Activated CD4-positive, CD25-positive, alpha-beta regulatory T cell treated with anti-CD3 and anti-CD28 coated beads, Interleukin-2, amount 50 U/mL, for 24 hours (primary cell): ENCODE results near the gene TMEM87B.
"Not testable (repeated sequence)": the region's sequence is repeated elsewhere in the genome, so short reads cannot be mapped to it uniquely, and the experiment has no call there.

Experiments used
- ATAC-seq, 2 donors: fragments of 150-1000 bp; cut with Tn5 transposase; one replicate each; pipeline ENCODE4 v1.10.0; 2021; ENCODE audit warnings: mild to moderate bottlenecking in 1 of 2, moderate library complexity in 1 of 2

TMEM87B gene

GRCh38 chr2:112137516-112138158, 82.6 kb downstream of the TMEM87B start:
- ATAC-seq: peak; percentile 67 to 74

- ATAC-seq: peak; percentile 23 to 33
These were observed 83.3 kb downstream of the TMEM87B start, which contains the start of gene FBLN7 for GRCh38 chr2:112138159-112139032. TSS of gene FBLN7 (plus strand) at chr2:112138385. CDS start at chr2:112138656, 271 bp downstream.

- ATAC-seq: not testable (repeated sequence)
These were observed 84.1 kb downstream of the TMEM87B start for GRCh38 chr2:112139033-112139614.

GRCh38 chr2:112139661-112140204, 84.7 kb downstream of the TMEM87B start:
- ATAC-seq: not testable (repeated sequence)

GRCh38 chr2:112140205-112140802, 85.2 kb downstream of the TMEM87B start:
- ATAC-seq: no peak

GRCh38 chr2:112140899-112141625, 86.0 kb downstream of the TMEM87B start:
- no peak for ATAC-seq

- no peak for ATAC-seq
These were observed 86.5 kb downstream of the TMEM87B start for GRCh38 chr2:112141626-112142007.

GRCh38 chr2:112142525-112143078, 87.5 kb downstream of the TMEM87B start:
- ATAC-seq: no peak

- no peak for ATAC-seq
These were observed 88.1 kb downstream of the TMEM87B start for GRCh38 chr2:112143150-112143549.

- no peak for ATAC-seq
These were observed 89.9 kb downstream of the TMEM87B start for GRCh38 chr2:112144966-112145365.

GRCh38 chr2:112147382-112148168, 92.5 kb downstream of the TMEM87B start:
- no peak for ATAC-seq

GRCh38 chr2:112148477-112148876, 93.4 kb downstream of the TMEM87B start:
- ATAC-seq: no peak

- ATAC-seq: no peak
These were observed 94.1 kb downstream of the TMEM87B start for GRCh38 chr2:112149194-112149593.

GRCh38 chr2:112149866-112150435, 94.9 kb downstream of the TMEM87B start:
- no peak for ATAC-seq

- no peak for ATAC-seq
These were observed 95.4 kb downstream of the TMEM87B start for GRCh38 chr2:112150447-112150846.

- no peak for ATAC-seq
These were observed 95.8 kb downstream of the TMEM87B start for GRCh38 chr2:112150851-112151250.

- no peak for ATAC-seq
These were observed 96.2 kb downstream of the TMEM87B start for GRCh38 chr2:112151271-112151670.

- ATAC-seq: no peak
These were observed 96.8 kb downstream of the TMEM87B start for GRCh38 chr2:112151701-112152440.

- no peak for ATAC-seq
These were observed 97.6 kb downstream of the TMEM87B start for GRCh38 chr2:112152476-112153178.
